Right ventricle myocardium inferior (tissue), 1 donor: Measurements from ENCODE around the gene PEX14. TPM values are rescaled to one million over a fixed set of nuclear protein-coding genes. Genes with fewer than 3 reads are reported as not detected.

Source experiments
- ATAC-seq: fragments of 200-7000 bp; cut with Tn5 transposase; one replicate; pipeline ENCODE4 v1.9.1; 2020; ENCODE audit warnings: mild to moderate bottlenecking, moderate library complexity
- DNase-seq: peaks from one replicate; pipeline ENCODE4 v3.0.0; 2021; ENCODE audit errors: missing footprints
- intact Hi-C: fragments of 100-400 bp; cut with DNase I; formaldehyde crosslinking; loops from one replicate; pipeline ENCODE4 v1.11.0; 2022
- total RNA-seq: library from RNA; stranded (reverse); fragmentation: NEBNext Ultra II Directional; extraction: Animal tissue kit (Norgen Biotek cat#: 25700); gene quantifications from one replicate; pipeline ENCODE4 v1.2.1, GENCODE V29; 2021
- donor health status: DM: no; HTN: yes; CAD: no; lungs with severe emphysema.

Gene PEX14
- total RNA-seq, 1 donor from 2014 or later = 17.8 TPM

DNA sequence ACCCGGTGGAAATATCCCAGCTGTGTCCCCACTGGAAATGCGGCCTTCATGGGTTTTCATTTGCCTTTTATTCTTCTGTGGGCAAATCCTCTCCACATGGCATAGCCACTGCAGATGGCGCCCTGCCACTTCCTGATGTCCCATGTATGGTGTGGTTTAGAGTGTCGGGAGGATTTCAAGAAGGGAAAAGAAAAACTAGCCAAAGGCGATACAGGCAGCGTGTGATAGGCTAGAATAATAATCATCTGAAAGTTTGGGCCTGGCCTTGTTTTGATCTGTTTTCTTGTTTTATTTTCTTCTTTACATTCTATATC is 123.6 kb downstream of the PEX14 start:
- intact Hi-C loops = no loop called here
- no peak for DNase-seq
- no peak for ATAC-seq

DNA sequence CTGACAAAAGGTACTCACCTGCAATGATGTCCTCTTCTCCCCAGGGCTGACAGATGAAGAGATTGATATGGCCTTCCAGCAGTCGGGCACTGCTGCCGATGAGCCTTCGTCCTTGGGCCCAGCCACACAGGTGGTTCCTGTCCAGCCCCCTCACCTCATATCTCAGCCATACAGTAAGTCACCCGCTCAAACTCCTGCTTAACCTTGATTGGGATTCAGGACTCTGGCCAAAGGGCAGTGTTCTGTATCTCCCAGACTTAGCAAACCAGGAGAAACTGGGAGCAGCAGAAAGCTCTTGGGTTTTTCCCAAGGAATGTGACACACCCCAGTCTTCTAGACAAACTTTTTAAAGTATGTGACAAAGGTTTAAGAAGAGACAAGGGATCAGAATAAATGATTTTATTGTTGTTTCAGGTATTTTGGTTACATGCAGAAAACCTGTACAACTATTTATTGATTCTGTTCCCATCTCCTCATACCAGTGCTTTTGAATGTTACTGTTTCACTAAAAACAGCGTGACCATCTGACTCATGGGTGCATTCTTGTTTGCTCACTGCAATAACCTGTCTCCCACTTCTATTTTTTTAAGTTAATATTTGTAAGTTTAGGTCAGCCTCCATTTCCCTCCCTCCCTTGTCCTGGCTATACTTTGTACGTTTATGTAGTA is 124.6 kb downstream of the PEX14 start:
- ATAC-seq = no peak
- DNase-seq = no peak
- intact Hi-C loops = no loop called here

DNA sequence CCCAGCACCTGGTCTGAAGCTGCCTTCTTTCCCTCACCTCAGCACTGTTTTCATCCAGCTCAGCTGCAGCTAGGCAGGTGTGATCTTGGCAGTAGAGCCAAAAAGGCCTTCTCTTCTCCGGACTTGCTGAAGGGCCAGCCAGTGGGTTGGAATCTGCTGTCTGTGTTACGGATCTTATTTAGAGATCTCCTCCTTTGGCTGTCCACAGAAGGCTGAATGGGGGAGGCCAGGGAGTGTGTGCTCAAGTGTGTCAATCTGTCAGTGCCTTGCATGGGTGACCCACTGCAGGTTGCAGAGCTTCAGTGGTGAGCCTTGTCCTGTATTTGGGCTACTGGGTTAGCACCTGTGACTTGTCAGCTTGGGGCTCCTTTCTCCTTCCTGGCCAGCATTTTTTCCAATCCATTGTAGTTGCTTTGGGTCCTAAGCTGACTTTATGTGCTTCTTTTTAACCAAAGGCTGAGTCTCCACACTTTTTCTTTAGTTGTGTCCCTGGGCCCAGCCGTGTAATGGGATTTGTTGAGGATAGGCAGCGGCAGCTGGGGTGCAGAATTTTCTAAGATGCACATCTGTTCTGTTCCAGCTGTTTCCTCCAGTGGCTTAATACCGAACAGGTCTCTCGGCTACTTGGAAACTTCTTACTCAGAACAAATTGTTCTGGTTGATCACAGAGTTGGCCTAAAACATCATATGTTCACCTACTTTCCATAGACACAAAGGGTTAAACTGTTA is 126.8 kb downstream of the PEX14 start:
- no peak for DNase-seq
- ATAC-seq = no peak
- intact Hi-C loops = no loop called here

DNA sequence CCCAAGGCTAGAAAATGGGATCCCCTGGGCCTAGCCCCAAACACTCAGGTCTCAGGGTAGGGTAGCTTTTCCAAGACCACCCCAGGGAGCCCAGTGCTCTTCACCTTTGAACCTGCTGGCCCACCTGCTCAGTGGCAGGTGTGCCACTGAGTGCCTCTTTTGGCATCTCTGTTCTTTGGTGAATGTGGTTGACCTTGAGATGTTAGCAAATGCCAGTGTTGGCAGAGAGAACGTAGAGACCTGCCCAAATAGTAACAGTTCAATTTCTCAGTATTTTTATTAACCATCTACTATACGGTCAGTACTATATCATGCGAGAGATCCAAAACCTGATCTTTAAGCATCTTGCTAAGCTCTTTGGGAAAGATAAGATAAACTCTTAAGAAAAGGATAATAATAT is 128.2 kb downstream of the PEX14 start:
- no peak for DNase-seq
- no peak for ATAC-seq
- intact Hi-C loops = no loop called here

DNA sequence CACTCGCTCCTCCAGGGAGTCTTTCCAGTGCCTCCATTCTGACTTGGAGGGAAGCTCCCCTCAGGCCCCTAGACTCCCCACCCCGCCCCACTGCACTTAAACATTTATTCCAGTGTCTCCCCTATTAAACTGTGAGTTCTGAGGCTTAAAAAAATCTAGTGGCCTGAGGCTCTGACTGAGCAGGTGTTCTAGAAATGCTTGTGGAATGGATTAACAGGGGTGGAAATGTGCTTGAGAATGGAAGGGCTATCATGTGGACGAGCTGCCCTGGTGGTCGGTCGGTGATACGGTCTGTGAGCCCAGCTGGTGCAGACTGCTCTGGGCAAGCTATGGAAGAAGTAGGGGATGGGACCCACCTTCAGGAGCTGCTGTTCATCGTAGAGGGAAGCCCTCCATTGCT is 130.2 kb downstream of the PEX14 start:
- ATAC-seq (no peak), DNase-seq (no peak)
- intact Hi-C loops = no loop called here

DNA sequence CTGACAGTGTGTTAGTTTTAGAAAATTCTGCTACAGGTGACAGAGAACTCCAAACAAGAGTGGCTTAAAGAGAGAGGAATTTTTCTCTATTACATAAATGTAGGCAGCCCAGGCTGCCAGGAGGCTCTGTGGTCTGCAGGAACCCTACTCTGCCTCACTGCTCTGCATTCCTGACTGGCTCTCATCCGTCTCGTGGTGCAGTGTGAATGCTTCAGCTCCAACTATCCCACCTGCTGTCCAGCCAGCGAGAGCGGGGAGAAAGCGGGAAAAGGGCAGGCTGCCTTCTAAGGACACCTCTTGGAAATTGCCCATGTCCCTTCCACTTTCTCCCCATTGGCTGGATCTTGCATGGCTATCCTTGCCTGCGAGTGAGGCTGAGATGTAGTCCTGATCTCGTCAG is 131.3 kb downstream of the PEX14 start:
- intact Hi-C loops = no loop called here
- ATAC-seq = no peak
- no peak for DNase-seq

DNA sequence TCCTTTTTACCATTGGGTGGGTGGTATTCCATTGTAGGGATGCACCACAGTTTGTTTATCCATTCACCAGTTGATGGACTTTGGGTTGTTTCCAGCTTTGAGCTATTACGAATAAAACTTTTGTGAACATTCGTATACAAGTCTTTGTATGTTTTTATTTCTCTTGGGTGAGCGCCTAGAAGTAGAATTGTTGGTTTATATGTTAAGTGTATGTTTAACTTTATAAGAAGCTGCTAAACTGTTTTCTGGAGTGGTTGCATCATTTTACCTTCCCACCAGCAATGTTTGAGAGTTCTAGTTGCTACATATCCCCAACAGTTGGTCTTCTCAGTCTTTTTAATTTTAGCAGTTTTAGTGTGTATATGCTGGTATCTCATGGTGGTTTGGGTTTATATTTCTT is 132.5 kb downstream of the PEX14 start:
- DNase-seq (no peak), ATAC-seq (no peak)
- intact Hi-C loops = no loop called here

DNA sequence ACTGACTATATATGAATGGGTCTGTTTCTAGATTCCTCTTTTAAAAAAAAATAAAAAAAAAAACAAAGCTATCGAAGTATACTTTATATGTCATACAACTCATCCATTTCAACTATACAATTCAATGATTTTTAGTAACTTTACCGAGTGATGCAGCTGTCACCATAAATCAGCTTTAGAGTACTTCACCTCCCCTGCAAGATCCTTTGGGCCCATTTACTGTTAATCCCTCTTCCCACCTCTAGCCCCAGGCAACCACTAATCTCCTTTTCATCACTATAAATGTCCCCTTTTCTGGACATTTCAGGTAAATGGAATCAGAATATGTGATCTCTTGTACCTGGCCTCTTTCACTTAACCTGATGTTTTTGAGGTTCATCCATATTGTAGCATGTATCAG is 133.9 kb downstream of the PEX14 start:
- DNase-seq (no peak), ATAC-seq (no peak)
- intact Hi-C loops = no loop called here

DNA sequence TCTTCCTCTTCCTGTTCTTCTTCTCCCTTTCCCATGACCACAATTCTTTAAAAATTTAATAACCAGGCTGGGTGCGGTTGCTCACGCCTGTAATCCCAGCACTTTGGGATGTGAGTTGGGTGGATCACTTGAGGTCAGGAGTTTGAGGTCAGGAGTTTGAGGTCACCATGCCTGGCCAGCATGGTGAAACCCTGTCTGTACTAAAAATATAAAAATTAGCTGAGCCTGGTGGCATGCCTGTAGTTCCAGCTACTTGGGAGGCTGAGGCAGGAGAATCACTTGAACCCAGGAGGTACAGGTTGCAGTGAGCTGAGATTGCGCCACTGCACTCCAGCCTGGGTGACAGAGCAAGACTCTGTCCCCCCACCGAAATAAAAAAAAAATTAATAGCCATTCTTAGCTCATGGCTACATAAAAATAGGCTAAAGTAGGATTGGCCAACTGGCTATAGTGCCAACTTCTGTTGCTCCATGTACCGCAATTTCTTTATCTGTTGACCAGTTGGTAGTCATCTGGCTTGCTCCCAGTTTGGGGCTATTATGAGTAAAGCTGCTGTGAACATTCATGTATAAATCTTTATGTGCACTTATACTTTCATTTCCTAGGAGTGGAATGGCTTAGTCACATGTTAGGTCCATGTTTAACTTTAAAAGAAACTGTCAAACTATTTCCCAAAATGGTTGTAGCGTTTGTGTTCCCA is 136.3 kb downstream of the PEX14 start:
- intact Hi-C loops = no loop called here
- ATAC-seq = no peak
- no peak for DNase-seq

DNA sequence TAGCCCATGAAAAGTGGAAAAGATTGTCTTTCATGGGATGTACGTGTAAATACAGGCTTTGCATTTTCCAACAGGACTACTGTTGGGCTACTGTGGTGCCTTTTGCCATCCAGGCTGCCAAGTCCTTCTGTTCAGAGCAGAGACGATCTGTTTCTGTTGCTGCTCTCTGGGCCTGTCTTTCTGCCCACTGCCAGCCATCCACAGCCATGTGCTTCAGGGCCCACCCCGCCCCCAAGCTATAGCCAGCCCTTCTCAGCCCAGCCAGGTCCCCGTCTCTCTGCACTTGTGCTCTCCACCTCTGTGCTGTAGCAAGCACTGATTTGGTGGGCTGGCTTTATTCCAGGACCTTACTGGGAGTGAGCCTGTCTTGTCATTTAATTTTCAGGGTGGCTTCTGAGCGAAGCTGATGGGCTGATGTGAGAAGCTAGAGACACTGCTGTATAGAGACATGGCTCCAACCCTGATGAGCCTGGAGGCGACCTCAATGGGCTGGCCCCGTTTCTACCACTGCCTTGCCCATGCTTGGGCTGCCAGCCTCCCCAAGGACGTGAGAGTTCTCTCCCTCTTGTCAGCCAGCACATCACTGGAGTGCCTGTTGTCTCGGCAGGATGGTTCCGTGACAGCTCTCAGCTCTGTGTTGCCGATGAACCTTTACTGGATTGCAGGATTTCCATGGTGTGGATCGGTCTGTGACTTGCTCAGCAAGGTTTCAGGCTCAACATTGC is 137.8 kb downstream of the PEX14 start:
- no peak for DNase-seq
- intact Hi-C loops = no loop called here
- peak; percentile 71 for ATAC-seq

DNA sequence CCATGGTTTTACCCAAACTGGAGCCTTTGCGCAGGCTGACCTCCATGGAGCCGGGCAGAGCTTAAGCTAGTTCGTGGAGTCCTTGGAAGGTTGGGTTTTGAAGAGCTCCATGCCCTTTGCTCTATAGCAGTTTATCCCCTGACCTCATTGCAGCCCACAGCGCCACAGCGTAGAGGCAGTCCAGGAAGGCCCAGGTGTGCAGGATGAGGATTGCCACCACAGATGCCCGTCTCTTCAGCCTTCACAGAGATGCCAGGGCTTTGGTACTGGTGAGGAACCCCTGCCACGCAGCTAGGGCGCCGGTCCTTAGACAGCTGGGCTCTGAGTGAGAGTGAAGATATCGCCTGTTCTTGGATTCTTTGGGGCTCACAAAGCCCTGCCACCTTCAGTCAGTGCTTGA is 138.6 kb downstream of the PEX14 start:
- intact Hi-C loops = no loop called here
- ATAC-seq (no peak), DNase-seq (no peak)

DNA sequence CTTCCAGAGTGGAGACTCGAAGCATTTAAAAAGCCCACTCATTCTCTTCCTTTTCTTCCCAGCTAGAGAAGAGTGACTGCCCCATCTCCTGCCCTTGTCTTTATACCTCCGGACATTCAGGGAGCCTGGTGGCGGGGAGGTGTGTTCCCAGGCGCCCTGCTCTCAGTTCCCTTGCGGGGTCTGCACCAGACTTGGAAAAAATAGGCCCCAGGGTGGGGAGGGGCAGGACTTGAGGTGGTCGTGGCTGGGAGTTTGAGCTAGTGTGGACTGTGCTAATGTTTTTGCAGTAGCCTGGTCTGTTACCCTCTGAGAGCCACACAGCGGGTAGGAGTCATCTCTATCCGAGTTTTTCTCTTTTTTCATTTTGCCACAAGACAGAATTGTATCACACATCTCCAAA is 139.1 kb downstream of the PEX14 start:
- no peak for DNase-seq
- intact Hi-C loops = no loop called here
- no peak for ATAC-seq

DNA sequence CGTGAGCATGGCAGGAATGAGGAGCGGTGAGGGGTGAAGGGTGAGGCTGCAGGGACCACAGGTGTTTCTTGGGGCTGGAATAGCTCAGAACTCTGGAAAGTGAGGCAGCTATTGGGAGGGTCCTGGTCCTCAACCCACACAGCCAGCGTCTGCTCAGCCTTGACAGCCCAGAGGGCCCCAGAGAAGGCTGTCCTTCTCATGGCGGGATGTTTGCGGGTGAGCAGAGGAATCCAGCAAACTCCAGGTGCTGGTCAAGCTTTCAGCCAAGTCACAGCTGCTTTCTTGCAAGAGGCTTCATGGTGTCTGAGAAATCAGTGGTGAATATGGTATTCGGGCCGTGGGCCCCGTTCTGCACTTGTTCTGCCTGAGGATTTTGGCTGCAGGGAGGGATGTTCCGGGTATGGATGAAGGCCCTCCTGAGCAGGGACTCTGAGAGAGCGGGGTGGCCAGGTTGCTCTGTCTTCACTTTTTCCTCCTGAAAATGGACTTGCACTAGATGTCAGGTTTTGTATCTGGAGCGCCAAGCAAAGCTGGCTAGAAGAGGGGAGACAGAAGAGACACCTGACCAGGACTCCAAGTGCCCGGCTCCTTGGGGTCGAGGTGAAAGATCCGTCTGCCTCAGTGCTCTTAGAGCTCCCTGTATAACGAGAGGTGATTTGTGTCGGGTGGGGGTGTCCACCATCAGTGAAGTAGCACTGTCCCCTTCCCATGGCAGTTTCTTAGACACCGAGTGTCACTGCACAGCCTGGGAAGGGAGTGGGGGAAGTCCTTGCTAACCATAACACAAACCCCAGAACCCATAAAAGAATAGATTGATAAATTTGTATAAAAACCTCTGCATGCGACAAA is 139.9 kb downstream of the PEX14 start:
- intact Hi-C loops = no loop called here
- ATAC-seq (no peak), DNase-seq (no peak)

DNA sequence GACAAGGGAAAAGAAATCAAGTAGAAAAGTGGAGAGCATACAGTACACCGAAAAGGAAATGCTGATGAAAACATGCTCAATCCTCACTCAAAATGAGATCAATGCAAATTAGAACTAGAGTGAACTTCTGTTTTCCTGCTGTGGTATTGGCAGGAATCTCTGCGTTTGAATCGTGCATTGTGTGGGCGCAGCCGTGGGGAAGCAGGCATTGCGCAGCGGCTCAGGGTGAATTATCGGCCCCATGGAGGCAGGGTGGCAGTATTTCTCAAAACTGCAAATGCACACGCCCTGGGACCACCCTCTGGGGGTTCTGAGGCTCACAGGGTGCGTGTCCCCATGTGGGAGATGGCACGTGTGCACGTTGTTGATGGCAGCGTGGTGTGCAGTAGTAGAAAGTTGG is 140.6 kb downstream of the PEX14 start:
- ATAC-seq (no peak), DNase-seq (no peak)
- intact Hi-C loops = no loop called here

DNA sequence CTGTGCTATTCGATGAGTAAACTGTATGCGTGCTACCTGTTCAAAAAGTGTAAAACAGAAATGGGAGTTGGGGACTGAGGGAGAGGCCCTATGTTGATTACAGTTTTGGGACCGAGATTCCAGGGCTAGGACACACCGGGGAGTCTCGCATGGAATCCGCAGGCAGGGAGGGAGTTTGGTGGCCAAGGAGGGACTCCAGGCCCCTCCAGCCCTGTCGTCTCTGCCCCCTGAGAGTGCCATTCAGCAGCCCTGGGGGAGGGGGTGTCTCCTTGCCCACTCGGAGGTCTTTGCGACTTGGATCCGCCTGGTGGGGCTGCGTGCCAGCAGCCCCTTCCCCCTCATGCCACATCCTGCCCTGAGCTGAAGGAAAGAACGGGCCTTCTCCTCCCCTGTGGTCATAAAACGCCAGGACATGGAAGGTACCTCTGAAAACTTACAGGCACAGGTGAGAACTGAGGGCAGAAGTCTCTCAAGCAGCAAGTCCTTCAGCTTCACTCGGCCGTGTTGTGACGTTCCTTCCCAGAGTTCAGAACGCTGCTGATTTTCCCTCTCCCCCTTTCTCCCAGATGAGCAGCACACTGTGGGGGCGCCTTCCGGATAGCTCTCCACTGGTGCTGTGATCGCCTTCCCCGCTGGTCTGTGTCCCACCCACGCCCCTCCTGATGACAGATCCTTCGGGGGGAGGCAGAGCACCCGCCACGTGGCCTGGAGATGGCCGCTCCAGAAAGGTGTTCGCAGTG is 141.4 kb downstream of the PEX14 start:
- ATAC-seq (no peak), DNase-seq (no peak)
- intact Hi-C loops = no loop called here

DNA sequence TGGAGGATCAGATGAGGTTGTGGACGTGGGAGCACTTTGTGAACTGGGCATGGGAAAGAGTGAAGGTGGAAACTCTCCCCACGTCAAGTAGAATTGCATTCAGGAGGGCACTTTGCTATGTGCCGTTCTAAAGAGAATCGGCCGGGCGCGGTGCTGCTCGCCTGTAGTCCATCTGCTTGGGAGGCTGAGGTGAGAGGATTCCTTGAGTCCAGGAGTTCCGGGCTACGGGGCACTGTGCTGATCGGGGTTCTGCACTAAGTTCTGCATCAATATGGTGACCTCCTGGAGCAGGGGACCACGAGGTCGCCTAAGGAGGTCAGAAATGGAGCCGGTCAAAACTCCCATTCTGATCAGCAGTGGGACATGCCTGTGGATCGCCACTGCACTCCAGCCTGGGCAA is 141.9 kb downstream of the PEX14 start:
- ATAC-seq (no peak), DNase-seq (no peak)
- intact Hi-C loops = no loop called here

DNA sequence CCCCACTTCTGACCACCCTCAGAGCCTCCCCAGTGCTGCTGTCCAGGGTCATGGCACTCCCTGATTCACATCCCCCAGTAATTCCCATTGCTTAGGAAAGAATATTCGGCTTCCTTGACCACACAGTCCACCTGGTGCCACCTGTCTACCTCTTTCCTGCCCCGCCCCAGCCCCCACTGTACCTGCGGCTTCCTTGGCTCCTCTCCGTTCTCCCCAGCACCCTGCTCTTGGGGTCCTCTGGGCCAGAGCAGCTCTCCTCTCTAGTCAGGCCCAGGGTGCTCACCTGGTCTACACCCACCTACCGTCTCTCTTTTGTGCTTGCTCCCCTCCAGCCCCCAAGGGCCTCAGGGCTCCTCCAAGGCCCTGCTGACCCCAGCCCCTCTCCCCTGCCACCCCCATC is 142.6 kb downstream of the PEX14 start:
- no peak for ATAC-seq
- DNase-seq = no peak
- intact Hi-C loops = no loop called here
